Cerebellar nuclear complex (tissue), 1 donor: ENCODE measurements around the gene SLC2A14.
"Not testable (repeated sequence)": the region's sequence is repeated elsewhere in the genome, so short reads cannot be mapped to it uniquely, and the experiment has no call there.

ENCODE experiments used
- DNase-seq, 2 experiments: peaks; one replicate each; lab custom pipeline; 2025; lab: John Stamatoyannopoulos, UW

The SLC2A14 gene

DNA sequence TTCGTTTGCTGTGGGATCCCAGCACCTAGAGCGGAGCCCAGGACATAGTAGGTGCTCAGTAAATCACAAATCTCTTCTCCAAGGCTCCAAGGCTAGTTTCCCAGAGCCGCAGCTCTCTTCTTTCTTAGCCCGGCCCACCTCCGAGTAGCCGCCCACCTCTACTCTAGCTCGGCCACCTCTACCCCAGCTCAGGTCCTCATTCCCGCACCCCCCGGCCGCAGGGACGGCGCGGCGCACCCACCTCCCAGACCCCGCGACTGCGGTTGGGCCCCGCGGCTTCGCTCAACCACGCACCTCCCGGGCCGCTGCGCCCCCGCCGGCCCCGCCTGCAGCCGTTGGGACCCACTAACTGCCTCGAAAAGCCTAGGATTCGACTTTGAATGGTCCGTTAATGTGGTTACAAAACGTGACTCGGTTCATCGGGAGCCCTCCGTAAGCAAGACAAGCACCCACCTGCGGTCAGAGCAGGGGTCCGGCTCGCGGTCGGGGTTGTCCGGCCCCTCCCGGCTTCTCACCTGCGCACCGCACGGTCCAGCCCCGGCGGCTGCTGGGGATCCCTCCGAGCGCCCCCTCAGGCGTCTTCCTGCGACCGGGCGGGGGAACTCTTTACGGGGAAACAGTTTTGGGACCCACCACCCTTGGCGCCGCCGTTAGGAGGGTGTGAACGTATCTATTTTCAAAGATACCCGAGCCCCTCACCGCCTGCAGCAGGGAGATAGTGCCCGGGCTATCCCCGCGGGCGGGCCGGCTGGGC is at the start of gene SLC2A14:
TSS of gene SLC2A14 (minus strand) at position 350 of the 754 bp plus-strand sequence. CDS start 3,035 bp downstream, outside the sequence.
- DNase-seq: no peak

DNA sequence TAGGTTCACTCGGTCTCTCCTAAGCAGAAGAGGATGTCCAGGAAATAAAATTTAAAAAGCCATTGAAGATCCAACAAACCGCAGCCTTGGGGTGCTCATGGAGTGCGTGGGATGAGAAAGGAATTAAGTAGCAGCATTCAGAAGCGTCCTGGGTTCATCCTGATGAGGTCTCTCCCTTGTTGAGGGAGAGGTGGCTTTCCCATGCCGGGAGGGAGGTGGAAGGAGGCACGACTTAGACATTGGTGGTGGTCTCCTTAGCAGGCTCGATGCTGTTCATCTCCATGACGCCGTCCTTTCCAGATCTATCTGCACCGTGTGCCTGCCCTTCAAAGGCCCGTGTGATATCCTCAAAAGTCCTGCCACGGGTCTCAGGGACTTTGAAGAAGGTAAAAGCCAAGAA is 48.5 kb upstream of the SLC2A14 start:
- not testable (repeated sequence) for DNase-seq

- not testable (repeated sequence) for DNase-seq
These were observed 45.5 kb upstream of the SLC2A14 start for GRCh38 chr12:7918268-7918590.

- no peak for DNase-seq
These were observed 44.9 kb upstream of the SLC2A14 start for GRCh38 chr12:7917392-7918267.

GRCh38 chr12:7916936-7917335 is 44.2 kb upstream of the SLC2A14 start:
- DNase-seq: no peak

DNA sequence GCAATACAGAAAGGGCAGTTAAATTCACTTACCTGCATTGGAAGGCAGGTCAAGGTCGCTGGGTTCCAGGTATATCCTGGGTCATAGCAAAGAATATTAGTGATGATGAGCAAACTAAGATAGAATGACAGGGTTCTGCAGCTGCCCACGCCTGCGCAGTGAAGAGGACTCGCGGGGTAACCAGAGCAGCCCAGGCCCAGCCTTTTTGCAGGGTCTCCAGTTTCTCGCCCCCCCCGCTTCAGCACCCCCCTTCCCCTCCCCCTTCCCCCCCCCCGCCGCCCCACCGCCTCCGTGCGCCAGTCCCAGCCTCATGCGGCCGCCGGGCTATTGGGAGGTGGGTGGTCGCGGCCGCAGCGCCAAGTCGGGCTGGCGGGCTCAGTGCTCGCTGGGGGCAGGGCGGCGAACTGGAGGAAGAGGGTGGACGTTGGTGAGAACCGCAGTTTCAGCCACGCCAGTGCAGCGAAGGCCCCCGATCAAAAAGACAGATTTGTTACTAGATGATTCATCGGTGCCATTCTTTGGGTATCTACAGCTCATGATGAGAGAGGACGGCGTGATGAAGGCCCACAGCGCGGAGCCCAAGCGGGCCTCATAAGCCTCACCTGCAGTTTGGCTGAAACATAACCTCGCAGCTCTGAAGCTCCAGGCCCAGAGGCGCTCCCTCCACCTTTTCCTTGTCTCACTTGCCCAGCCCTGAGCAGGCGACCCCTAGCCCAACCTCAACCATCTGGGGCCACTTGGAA is 43.1 kb upstream of the SLC2A14 start:
- no peak for DNase-seq

GRCh38 chr12:7910106-7910505 is 37.4 kb upstream of the SLC2A14 start:
- DNase-seq: not testable (repeated sequence)

DNA sequence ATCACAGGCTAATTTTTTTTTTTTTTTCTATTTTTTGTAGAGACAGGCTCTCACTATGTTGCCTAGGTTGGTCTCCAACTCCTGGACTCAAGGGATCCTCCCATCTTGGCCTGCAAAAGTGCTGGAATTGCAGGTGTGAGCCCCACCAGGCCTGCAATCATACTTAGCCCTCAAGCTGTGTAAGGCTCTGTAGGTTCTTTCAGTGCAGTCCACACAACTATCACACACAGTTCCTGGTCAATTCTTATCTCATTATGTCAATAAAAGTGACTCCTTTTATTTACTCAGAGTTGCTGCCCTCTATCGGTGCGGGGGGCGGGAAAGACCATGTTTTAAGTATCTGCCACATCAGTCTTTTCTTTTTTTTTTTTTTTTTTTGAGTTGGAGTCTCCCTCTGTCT is 34.3 kb upstream of the SLC2A14 start:
- DNase-seq: no peak

DNA sequence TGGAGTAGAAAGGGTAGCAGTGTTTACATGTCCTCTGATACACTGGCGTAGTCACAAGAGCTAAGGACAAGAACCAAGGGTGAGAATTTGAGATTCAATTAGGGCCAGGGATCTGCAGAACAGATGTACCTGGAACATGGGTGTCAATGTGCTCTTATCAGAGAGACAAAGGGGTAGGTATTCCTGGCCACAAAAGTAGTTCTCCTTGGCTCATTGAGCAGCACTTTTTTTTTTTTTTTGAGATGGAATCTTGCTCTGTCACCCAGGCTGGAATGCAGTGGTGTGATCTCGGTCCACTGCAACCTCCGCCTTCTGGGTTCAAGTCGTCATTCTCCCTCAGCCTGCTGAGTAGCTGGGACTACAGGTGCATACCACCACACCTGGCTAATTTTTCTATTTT is 33.6 kb upstream of the SLC2A14 start:
- not testable (repeated sequence) for DNase-seq

- not testable (repeated sequence) for DNase-seq
These were observed 32.9 kb upstream of the SLC2A14 start for GRCh38 chr12:7905600-7906125.

DNA sequence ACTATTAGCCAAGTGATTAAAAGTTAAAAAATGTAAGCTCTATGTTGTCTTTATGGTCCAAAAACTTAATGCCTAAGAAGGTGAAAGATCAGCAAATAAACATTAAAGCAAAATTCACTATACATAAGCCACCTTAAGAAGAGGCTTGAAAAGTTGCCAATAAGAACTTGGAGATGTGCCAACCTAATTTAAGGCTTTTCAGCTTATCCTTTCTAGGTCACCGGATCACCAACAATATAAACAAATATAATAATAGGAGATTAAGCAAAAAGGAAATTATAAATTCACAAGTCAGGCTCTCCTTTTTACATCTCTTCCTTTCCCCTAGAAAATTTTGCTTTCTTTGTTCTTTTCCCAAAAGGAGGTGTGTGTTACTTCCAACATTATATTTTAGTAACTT is 32.4 kb upstream of the SLC2A14 start:
- no peak for DNase-seq

GRCh38 chr12:7902416-7902815 is 29.7 kb upstream of the SLC2A14 start:
- DNase-seq: not testable (repeated sequence)

DNA sequence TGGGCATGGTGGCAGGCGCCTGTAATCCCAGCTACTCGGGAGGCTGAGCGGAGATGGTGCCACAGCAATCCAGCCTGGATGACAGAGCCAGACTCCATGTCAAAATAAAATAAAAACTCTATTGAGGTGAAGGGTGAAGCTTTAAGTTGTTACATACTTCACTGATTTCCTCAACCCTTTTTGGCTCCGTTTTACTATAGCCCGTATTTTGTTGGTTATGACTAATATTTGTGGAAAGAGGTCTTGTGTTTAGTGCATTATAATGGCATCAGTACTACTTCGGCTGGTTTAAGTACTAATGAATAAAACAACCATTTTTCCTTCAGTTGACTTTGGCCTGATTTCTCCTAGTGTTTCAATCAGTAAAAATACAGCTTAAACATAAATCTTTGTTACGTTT is 27.0 kb upstream of the SLC2A14 start:
- DNase-seq: no peak

DNA sequence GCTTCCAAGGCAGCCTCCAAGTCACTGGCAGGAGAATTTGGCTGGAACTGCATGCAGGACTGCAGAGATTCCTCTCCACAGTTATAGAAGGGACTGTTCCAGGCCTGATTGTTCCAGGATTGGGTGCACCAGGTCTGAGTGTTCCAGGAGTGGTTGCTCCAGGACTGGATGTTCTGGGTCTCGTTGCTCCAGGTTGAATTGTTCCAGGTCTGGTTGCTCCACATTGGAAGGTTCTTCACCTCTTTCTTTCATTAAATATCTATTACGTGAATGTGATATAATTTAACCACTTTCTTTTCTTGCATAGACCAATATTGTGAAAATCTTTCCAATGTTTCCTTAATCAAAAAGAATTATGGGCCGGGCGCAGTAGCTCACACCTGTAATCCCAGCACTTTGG is 24.0 kb upstream of the SLC2A14 start:
- DNase-seq: not testable (repeated sequence)

- DNase-seq: no peak
These were observed 19.7 kb upstream of the SLC2A14 start for GRCh38 chr12:7892186-7892980.

- no peak for DNase-seq
These were observed 12.0 kb upstream of the SLC2A14 start for GRCh38 chr12:7884689-7885088.

GRCh38 chr12:7881736-7882120 is 9.0 kb upstream of the SLC2A14 start:
- not testable (repeated sequence) for DNase-seq

DNA sequence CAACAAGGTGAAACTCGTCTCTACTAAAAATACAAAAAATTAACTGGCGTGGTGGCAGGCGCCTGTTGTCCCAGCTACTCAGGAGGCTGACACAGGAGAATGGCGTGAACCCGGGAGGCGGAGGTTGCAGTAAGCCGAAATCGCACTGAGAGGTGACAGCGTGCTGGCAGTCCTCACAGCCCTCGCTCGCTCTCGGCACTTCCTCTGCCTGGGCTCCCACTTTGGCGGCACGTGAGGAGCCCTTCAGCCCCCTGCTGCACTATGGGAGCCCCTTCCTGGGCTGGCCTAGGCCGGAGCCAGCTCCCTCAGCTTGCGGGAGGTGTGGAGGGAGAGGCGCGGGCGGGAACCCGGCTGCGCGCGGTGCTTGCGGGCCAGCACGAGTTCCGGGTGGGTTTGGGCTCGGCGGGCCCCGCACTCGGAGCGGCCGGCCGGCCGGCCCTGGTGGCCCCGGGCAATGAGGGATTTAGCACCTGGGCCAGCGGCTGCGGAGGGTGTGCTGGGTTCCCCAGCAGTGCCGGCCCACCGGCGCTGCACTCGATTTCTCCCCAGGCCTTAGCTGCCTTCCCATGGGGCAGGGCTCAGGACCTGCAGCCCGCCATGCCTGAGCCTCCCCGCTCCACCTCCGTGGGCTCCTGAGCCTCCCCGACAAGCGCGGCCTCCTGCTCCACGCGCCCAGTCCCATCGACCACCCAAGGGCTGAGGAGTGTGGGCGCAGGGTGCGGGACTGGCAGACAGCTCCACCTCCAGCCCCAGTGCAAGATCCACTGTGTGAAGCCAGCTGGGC is 8.4 kb upstream of the SLC2A14 start:
- not testable (repeated sequence) for DNase-seq

DNA sequence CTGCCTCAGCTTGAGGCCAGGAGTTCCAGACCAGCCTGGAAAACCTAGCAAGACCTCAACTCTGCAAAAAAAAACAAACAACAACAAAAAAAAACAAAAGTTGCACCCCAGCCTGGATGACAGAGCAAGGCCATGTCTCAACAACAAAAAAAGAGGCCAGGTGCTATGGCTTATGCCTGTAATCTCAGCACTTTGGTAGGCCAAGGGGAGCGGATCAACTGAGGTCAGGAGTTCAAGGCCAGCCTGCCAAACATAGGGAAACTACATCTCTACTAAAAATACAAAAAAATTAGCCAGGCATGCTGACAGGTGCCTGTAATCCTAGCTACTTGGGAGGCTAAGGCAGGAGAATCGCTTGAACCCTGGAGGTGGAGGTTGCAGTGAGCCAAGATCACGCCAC is 6.5 kb upstream of the SLC2A14 start:
- DNase-seq: no peak

DNA sequence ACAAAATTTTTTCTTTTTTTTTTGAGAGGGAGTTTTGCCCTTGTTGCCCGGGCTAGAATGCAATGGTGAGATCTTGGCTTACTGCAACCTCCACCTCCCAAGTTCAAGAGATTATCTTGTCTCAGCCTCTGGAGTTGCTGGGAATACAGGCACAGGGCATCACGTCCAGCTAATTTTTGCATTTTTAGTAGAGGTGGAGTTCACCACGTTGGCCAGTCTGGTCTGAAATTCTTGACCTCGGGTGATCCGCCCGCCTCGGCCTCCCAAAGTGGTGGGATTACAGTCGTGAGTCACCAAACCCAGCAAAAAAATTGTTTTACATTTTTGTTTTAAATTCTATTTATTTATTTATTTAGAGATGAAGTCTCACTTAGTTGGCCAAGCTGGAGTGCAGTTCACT is 4.7 kb upstream of the SLC2A14 start:
- no peak for DNase-seq

DNA sequence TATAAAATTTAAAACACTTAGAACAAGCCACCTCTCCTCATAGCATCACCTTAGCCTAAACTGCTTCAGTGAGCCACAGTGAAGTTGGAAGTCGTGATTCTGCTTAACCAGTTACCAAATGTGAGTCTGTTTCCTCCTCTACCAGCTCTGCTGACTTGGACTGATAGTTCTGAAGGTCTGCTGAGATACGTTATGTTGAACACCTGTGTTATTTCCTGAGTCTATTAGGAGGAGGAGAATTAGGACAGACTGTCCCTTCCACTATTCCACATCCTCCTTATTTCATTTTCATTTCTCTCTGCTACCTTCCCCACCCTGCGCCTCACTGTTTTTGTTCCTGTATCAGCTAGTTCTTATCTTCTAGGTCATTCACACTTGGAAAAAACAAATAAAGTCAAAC is 2.4 kb downstream of the SLC2A14 start:
- DNase-seq: no peak
